ENCODE results near the gene GALM.

DNA sequence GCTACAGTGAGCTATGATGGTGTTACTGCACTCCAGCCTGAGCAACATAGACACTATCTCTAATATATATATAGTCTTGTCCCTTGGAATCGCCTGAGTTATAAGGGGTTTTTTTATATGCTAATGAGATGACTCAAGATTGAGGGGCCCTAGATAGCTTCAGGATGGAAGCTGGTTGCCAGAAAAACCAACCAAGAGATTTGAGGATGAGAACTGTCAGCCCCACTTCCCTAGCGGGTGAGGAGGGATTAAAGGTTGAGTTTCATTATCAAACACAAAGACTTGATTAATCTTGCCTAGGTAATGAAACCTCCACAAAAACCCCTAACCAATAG is 12.6 kb upstream of the GALM start:
- no peak for TF ChIP-seq NR2C2 (CRISPR knock-in tag; IDR thresholded peaks at IDR 0.05; ENCODE audit: borderline replicate concordance)
- no peak for TF ChIP-seq JUN (CRISPR knock-in tag; IDR thresholded peaks at IDR 0.05)
- no peak for TF ChIP-seq FOXP1 (IDR thresholded peaks at IDR 0.05)
- TF ChIP-seq FOXP1 (CRISPR knock-in tag; IDR thresholded peaks at IDR 0.05): no peak
- TF ChIP-seq, protein P1, sequence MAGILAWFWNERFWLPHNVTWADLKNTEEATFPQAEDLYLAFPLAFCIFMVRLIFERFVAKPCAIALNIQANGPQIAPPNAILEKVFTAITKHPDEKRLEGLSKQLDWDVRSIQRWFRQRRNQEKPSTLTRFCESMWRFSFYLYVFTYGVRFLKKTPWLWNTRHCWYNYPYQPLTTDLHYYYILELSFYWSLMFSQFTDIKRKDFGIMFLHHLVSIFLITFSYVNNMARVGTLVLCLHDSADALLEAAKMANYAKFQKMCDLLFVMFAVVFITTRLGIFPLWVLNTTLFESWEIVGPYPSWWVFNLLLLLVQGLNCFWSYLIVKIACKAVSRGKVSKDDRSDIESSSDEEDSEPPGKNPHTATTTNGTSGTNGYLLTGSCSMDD (CRISPR knock-in tag; IDR thresholded peaks at IDR 0.05): no peak
- TF ChIP-seq CTCF (CRISPR knock-in tag; IDR thresholded peaks at IDR 0.05): no peak
- TF ChIP-seq ZFP36 (IDR thresholded peaks at IDR 0.05; ENCODE audit: borderline replicate concordance, low read depth, low read length, partially characterized antibody): no peak
- no peak for TF ChIP-seq ZNF614 (CRISPR knock-in tag; IDR thresholded peaks at IDR 0.05; ENCODE audit: borderline replicate concordance)
- TF ChIP-seq, protein P2, sequence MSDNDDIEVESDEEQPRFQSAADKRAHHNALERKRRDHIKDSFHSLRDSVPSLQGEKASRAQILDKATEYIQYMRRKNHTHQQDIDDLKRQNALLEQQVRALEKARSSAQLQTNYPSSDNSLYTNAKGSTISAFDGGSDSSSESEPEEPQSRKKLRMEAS (IDR thresholded peaks at IDR 0.05): no peak
- TF ChIP-seq TRIM22 (IDR thresholded peaks at IDR 0.05): no peak
- TF ChIP-seq KDM5A (IDR thresholded peaks at IDR 0.05; ENCODE audit: borderline replicate concordance, low read length): no peak
- TF ChIP-seq POLR2AphosphoS2 (IDR thresholded peaks at IDR 0.05; ENCODE audit: low read depth, low read length): no peak

Measured in HepG2 (cell line).